ENCODE results near the gene SETDB1. TPM values are rescaled to one million over a fixed set of nuclear protein-coding genes. Genes with fewer than 3 reads are reported as not detected.

SETDB1 gene
- total RNA-seq, 1 experiment from 2014 or later: 64.9 TPM

DNA sequence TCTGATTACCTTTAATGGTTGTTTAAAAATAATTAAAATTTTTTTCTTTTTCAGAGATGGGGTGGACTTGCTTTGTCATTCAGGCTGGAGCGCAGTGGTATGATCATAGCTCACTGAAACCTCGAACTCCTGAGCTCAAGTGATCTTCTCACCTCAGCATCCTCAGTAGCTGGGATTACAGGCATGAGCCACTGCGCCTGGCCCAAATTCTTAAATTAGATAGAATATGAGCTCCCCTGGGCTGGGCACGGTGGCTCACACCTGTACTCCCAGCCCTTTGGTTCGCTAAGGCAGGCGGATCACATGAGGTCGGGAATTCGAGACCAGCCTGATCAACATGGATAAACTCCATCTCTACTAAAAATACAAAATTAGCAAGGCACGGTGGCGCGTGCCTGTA lies 31.5 kb downstream of the SETDB1 start:
- CTCF ChIA-PET: interaction anchor here (0.6 to 1.8 kb wide), 3 partner anchors 16 to 131 kb away, joined by 3 to 6 read pairs (median 4); no protein-coding TSS in a partner anchor
- no TSS peak for BruUV-seq (replicated peaks)
- TF ChIP-seq, protein P1, sequence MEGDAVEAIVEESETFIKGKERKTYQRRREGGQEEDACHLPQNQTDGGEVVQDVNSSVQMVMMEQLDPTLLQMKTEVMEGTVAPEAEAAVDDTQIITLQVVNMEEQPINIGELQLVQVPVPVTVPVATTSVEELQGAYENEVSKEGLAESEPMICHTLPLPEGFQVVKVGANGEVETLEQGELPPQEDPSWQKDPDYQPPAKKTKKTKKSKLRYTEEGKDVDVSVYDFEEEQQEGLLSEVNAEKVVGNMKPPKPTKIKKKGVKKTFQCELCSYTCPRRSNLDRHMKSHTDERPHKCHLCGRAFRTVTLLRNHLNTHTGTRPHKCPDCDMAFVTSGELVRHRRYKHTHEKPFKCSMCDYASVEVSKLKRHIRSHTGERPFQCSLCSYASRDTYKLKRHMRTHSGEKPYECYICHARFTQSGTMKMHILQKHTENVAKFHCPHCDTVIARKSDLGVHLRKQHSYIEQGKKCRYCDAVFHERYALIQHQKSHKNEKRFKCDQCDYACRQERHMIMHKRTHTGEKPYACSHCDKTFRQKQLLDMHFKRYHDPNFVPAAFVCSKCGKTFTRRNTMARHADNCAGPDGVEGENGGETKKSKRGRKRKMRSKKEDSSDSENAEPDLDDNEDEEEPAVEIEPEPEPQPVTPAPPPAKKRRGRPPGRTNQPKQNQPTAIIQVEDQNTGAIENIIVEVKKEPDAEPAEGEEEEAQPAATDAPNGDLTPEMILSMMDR (IDR thresholded peaks at IDR 0.05; ENCODE audit: unreplicated experiment): no peak
- peaks cover 78% of the 10 kb centered on the region for H3K36me3 Mint-ChIP-seq (ENCODE audit: insufficient read depth, unreplicated experiment)
- intact Hi-C loops (cut with micrococcal nuclease; ENCODE audit: unreplicated experiment): no loop called here
- H3K27me3 Mint-ChIP-seq (ENCODE audit: unreplicated experiment): no peaks in the 10 kb centered on the region
- H3K27ac Mint-ChIP-seq (ENCODE audit: unreplicated experiment): no peak overlapping the region
- DNase-seq: no peak
- peaks cover 5% of the 10 kb centered on the region for H3K4me1 Mint-ChIP-seq (ENCODE audit: low read depth, unreplicated experiment)
- no peaks in the 10 kb centered on the region for H3K9me3 Mint-ChIP-seq (ENCODE audit: low read depth, unreplicated experiment)
- no peak overlapping the region for H3K4me3 Mint-ChIP-seq (ENCODE audit: low read depth, unreplicated experiment)

DNA sequence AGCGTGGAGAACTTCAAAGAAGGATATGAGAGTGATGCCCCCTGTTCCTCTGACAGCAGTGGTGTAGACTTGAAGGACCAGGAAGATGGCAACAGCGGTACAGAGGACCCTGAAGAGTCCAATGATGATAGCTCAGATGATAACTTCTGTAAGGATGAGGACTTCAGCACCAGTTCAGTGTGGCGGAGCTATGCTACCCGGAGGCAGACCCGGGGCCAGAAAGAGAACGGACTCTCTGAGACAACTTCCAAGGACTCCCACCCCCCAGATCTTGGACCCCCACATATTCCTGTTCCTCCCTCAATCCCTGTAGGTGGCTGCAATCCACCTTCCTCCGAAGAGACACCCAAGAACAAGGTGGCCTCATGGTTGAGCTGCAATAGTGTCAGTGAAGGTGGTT lies 34.5 kb downstream of the SETDB1 start:
- no peaks in the 10 kb centered on the region for H3K9me3 Mint-ChIP-seq (ENCODE audit: low read depth, unreplicated experiment)
- no peak overlapping the region for H3K27ac Mint-ChIP-seq (ENCODE audit: unreplicated experiment)
- H3K36me3 Mint-ChIP-seq (ENCODE audit: insufficient read depth, unreplicated experiment): peaks cover 87% of the 10 kb centered on the region

DNA sequence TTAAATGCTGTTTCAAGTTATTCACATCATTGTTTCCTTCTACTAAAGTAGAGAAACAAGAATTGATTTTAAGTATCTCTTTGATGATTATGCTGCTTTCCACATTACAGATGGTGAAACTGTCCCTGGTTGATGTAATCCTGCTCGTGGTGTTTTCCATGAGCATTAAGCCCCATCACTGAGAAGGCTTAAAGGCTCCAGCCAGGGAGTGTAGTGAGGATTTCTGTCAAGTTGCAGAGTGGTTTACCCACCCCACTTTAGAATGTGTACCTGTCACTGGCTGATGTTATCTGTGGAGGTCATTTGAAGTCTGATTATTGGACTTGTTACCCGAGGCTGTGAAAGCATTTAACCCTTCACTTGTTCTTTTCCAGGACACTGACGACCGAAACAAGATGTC lies 35.6 kb downstream of the SETDB1 start:
- Mint-ChIP-seq H3K4me1 (ENCODE audit: low read depth, unreplicated experiment) (peaks cover 5% of the 10 kb centered on the region), H3K27me3 (ENCODE audit: unreplicated experiment) (no peaks in the 10 kb centered on the region), H3K27ac (ENCODE audit: unreplicated experiment) (no peak overlapping the region), H3K36me3 (ENCODE audit: insufficient read depth, unreplicated experiment) (peaks cover 89% of the 10 kb centered on the region), H3K4me3 (ENCODE audit: low read depth, unreplicated experiment) (no peak overlapping the region), H3K9me3 (ENCODE audit: low read depth, unreplicated experiment) (no peaks in the 10 kb centered on the region)
- no peak for DNase-seq
- intact Hi-C loops (cut with micrococcal nuclease; ENCODE audit: unreplicated experiment): no loop called here
- TF ChIP-seq, protein P1 (IDR thresholded peaks at IDR 0.05; ENCODE audit: unreplicated experiment): no peak
- CTCF ChIA-PET: no interaction called here
- no TSS peak for BruUV-seq (replicated peaks)

More for the DNA sequence above, 34.5 kb downstream of the SETDB1 start:
- TF ChIP-seq, protein P1 (IDR thresholded peaks at IDR 0.05; ENCODE audit: unreplicated experiment): no peak
- Mint-ChIP-seq H3K4me3 (ENCODE audit: low read depth, unreplicated experiment) (no peak overlapping the region), H3K27me3 (ENCODE audit: unreplicated experiment) (no peaks in the 10 kb centered on the region), H3K4me1 (ENCODE audit: low read depth, unreplicated experiment) (peaks cover 5% of the 10 kb centered on the region)
- BruUV-seq (replicated peaks): no TSS peak
- DNase-seq: no peak
- CTCF ChIA-PET: interaction anchor here (0.6 to 0.7 kb wide), 3 partner anchors 9 to 253 kb away, joined by 3 to 6 read pairs (median 4); no protein-coding TSS in a partner anchor
- intact Hi-C loops (cut with micrococcal nuclease; ENCODE audit: unreplicated experiment): no loop called here

DNA sequence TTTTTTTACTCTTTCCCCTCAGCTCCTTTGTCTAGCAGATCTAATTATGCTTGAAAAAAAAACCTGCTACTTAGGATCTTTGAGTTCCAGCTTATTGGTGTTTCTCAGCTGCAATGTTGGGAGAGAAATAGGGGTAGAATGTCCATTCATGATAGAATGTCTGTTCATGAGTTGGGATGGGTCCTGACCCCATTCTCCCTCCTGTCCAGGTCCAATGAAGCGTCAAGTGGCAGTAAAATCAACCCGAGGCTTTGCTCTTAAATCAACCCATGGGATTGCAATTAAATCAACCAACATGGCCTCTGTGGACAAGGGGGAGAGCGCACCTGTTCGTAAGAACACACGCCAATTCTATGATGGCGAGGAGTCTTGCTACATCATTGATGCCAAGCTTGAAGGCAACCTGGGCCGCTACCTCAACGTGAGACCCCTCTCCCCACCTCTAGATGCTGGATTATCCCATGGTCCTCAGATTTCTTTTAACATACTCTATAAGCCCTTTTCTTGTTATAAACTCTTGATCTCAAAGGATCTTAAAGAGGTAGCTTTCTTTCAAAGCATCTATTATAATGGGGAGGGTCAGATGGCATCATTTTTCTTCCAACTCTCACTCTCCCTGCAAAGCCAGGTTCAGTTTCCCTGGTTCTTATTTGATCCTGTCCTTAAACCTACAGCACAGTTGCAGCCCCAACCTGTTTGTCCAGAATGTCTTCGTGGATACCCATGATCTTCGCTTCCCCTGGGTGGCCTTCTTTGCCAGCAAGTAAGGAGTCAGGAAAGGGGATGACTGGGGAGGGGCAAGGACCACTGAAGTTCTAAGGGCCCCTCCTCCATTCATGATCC lies 37.4 kb downstream of the SETDB1 start:
- CTCF ChIA-PET: no interaction called here
- no TSS peak for BruUV-seq (replicated peaks)
- TF ChIP-seq, protein P1 (IDR thresholded peaks at IDR 0.05; ENCODE audit: unreplicated experiment): no peak
- intact Hi-C loops (cut with micrococcal nuclease; ENCODE audit: unreplicated experiment): no loop called here
- Mint-ChIP-seq H3K27ac (ENCODE audit: unreplicated experiment) (no peak overlapping the region), H3K4me1 (ENCODE audit: low read depth, unreplicated experiment) (no peaks in the 10 kb centered on the region), H3K27me3 (ENCODE audit: unreplicated experiment) (no peaks in the 10 kb centered on the region), H3K4me3 (ENCODE audit: low read depth, unreplicated experiment) (no peak overlapping the region), H3K9me3 (ENCODE audit: low read depth, unreplicated experiment) (no peaks in the 10 kb centered on the region), H3K36me3 (ENCODE audit: insufficient read depth, unreplicated experiment) (peaks cover 91% of the 10 kb centered on the region)
- DNase-seq: no peak

All from Calu3 (cell line).